Tibial nerve (tissue), 4 donors: ENCODE results near the gene STMP1.

ENCODE experiments used
- CTCF ChIP-seq, 5 experiments: fragments of 200-600 bp in 3 of 5; fragments of 450-650 bp in 2 of 5; sonication (generic) in 3 of 5; IDR thresholded peaks; one replicate each; pipeline ENCODE4 v1.5.1; 2016 to 2019; ENCODE audit warnings: antibody characterized with exemption in 5 of 5, mild to moderate bottlenecking in 3 of 5, moderate library complexity in 2 of 5
- EP300 ChIP-seq, 2 donors: sonication (generic); formaldehyde crosslinking; IDR thresholded peaks; one replicate each; pipeline ENCODE4 v1.6.1; 2017; ENCODE audit warnings: antibody characterized with exemption in 2 of 2, mild to moderate bottlenecking in 1 of 2
- POLR2A ChIP-seq, 2 donors: fragments of 450-650 bp; IDR thresholded peaks; one replicate each; pipeline ENCODE4 v1.6.1; 2017; ENCODE audit warnings: antibody characterized with exemption in 2 of 2, mild to moderate bottlenecking in 2 of 2, moderate library complexity in 2 of 2

- TF ChIP-seq CTCF (IDR thresholded peaks at IDR 0.05) (no peak), POLR2A (IDR thresholded peaks at IDR 0.05) (no peak), EP300 (IDR thresholded peaks at IDR 0.05) (no peak)
These were observed 43.8 kb upstream of the STMP1 start for GRCh38 chr7:135618510-135618909.
